Astrocyte of the cerebellum (primary cell): ENCODE measurements around the gene TMEM185B.

Experiments used
- DNase-seq: peaks from one replicate; pipeline ENCODE4 v3.0.0-alpha.2; 2011; ENCODE audit warnings: low read depth
- H3K4me3 ChIP-seq: 2 replicates; pipeline ENCODE4 v1.5.1; 2011; ENCODE audit warnings: mild to moderate bottlenecking, low read depth, low read length, moderate library complexity
- CTCF ChIP-seq: IDR thresholded peaks from 2 replicates; pipeline ENCODE4 v1.5.1; 2012; ENCODE audit warnings: low read length, low read depth, moderate library complexity, mild to moderate bottlenecking; ENCODE audit errors: missing control alignments
- in situ Hi-C: cut with HindIII; loops from 2 replicates; pipeline ENCODE4 v1.10.0; 2017; ENCODE audit warnings: low sequenced_read_pairs

Gene TMEM185B

DNA sequence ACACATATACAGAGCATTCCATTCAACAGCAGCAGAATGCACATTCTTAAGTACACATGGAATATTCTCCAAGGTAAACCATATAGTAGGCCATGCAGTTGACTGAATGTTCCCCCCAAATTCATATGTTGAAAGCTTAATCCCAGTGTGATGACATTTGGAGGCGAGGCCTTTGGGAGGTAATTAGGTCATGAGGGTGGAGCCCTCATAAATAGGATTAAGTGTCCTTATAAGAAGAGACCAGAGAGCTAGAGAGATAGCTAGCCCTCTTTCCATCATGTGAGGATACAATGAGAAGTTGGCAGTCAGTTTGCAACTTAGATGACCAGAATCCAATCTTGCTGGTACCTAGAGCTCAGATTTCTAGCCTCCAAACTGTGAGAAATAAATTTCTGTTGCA is 27.6 kb downstream of the TMEM185B start:
- in situ Hi-C loops, result no loop called here
- no peak for DNase-seq
- H3K4me3 ChIP-seq, result no peak overlapping the region
- no peak for TF ChIP-seq CTCF

DNA sequence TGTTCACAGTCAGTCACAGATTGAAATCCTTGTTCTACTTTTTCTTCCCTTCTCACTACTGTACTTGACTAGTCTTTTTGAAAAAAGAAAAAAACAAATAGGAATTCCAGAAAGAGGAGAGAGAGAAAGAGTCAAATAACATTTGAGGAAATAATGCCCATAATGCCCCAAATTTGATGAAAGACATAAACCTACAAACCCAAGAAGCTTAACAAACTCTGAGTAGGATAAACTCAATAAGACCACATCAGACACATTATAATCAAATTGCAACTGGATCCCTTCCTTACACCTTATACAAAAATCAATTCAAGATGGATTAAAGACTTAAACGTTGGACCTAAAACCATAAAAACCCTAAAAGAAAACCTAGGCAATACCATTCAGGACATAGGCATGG is 30.9 kb downstream of the TMEM185B start:
- DNase-seq, result no peak
- in situ Hi-C loops, result no loop called here
- H3K4me3 ChIP-seq, result no peak overlapping the region
- TF ChIP-seq CTCF, result no peak

GRCh38 chr2:120189189-120189588 is 34.0 kb downstream of the TMEM185B start:
- in situ Hi-C loops, result no loop called here
- no peak for DNase-seq
- no peak overlapping the region for H3K4me3 ChIP-seq
- no peak for TF ChIP-seq CTCF

DNA sequence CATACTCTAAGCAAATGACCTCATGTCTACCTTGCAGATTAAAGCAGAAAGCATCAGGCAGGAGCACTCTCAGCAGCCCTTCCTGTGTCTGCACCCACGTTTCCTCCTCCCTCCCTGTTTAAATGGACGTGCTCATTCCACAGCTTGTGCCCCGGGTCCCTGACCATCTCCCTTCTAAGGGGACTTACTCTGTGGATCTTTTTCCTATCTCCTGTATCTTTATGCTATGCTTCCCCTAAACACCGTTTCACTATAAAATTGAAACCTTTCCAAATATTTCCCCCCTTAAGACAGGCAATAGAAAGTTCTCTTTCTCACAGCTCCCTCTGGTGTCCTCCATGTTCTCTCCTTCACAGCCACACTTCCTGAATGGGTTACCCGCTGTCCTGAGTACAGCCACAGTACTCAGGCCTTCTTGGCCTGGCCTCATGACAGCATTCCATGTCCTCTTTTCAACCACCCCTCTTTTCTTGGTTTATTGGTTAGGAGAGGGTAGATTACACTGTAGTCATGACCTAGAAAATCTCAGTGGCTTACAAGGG is 41.1 kb downstream of the TMEM185B start:
- H3K4me3 ChIP-seq, result no peak overlapping the region
- TF ChIP-seq CTCF, result no peak
- DNase-seq, result no peak

DNA sequence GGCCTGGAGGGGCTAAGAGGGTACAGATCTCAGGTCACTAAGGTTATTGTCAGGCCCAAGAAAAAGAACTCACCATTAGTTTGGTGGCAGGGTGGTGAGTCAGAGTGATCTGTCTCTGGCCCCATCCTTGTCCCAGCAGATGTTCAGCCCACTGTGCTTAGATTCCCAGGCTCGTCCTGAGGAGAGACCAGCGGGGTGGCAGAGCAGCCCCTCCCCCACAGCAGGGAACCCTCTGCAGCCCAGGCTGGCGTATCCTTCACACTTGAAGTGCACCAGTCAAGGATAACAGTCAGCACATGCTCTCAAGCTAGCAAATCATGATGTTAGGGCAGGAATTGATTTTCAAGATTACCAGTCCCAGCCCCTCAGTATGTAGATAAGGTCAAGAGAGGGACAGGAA is 43.1 kb downstream of the TMEM185B start:
- no peak overlapping the region for H3K4me3 ChIP-seq
- in situ Hi-C loops, result no loop called here
- no peak for DNase-seq
- no peak for TF ChIP-seq CTCF

More for the DNA sequence above, 41.1 kb downstream of the TMEM185B start:
- in situ Hi-C loops, result no loop called here

DNA sequence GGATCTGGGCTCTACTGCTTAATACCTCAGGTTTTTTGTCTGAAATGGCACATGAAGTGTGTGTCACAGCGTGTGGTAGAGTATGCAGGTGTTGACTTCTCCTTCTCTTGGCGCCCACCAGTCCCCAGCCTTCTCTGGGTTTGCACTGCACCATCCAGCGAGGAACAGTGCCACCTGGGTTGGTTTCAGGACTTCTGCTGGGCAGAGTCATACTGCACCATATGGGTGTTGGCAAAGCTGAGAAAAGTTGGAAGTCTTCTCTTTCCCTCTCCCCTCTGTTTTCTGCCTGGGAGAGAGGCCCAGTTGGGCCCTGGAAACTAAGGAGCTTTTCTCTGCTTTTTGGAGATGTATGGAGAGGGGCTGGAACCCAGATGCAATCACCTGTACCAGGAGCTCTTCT is 43.8 kb downstream of the TMEM185B start:
- no peak for TF ChIP-seq CTCF
- no peak overlapping the region for H3K4me3 ChIP-seq
- in situ Hi-C loops, result no loop called here
- DNase-seq, result no peak

- DNase-seq, result no peak
Measured at GRCh38 chr2:120177973-120178372, 45.2 kb downstream of the TMEM185B start.

More at GRCh38 chr2:120177973-120178372, 45.2 kb downstream of the TMEM185B start:
- TF ChIP-seq CTCF, result no peak
- in situ Hi-C loops, result no loop called here
- H3K4me3 ChIP-seq, result no peak overlapping the region
